IPS-18a (cell line): Measurements from ENCODE around the gene RABEP1.
"Not testable (repeated sequence)": the region's sequence is repeated elsewhere in the genome, so short reads cannot be mapped to it uniquely, and the experiment has no call there.

Source experiments
- H3K27ac ChIP-seq: one replicate; pipeline ENCODE4 v1.5.1; 2013; ENCODE audit warnings: low read length
- H3K27me3 ChIP-seq: one replicate; pipeline ENCODE4 v1.6.1; 2013; ENCODE audit warnings: mild to moderate bottlenecking, low read length; ENCODE audit not compliant: control insufficient read depth, insufficient read depth
- H3K36me3 ChIP-seq: one replicate; pipeline ENCODE4 v1.6.1; 2013; ENCODE audit warnings: low read depth, low read length; ENCODE audit not compliant: control insufficient read depth
- H3K4me1 ChIP-seq: one replicate; pipeline ENCODE4 v1.6.1; 2013; ENCODE audit warnings: low read depth, low read length; ENCODE audit not compliant: control insufficient read depth
- H3K4me3 ChIP-seq: one replicate; pipeline ENCODE4 v1.5.1; 2013; ENCODE audit warnings: low read length
- H3K9ac ChIP-seq: one replicate; pipeline ENCODE4 v1.6.1; 2013; ENCODE audit warnings: mild to moderate bottlenecking, low read length, moderate library complexity
- H3K9me3 ChIP-seq: one replicate; pipeline ENCODE4 v1.6.1; 2013; ENCODE audit warnings: low read depth, low read length; ENCODE audit not compliant: control insufficient read depth

RABEP1 gene

DNA sequence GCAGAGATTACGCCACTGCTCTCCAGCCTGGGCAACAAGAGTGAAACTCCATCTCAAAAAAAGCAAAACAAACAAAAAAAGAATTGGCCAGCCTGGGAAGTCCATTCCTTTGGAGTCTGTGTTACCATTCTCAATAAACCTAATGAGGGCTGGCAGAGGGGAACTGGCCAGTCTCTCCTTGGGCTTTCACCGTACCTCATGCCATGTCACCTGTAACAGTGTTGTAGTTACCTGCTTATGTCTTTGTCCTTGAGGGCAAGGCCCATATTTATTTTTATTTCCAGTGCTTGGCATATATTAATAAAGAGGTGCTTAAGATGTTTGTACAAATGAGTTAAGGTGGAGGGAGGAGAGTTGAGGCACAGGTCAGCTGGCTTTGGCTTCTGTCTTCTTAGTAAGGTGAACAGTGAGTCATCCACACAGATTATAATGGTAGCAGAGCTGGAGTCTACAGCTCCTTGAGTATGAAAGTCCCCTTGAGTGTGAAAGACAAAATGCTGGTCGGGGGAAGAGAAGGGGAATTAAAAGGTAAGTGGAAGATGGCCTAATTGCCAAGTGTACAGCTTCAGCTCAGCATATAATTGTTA lies 148.4 kb downstream of the RABEP1 start:
- Histone ChIP-seq H3K27ac (no peak overlapping the region), H3K4me1 (no peaks in the 10 kb centered on the region), H3K9ac (no peak overlapping the region), H3K4me3 (no peak overlapping the region), H3K36me3 (peaks cover 89% of the 10 kb centered on the region), H3K9me3 (no peaks in the 10 kb centered on the region), H3K27me3 (no peaks in the 10 kb centered on the region)

DNA sequence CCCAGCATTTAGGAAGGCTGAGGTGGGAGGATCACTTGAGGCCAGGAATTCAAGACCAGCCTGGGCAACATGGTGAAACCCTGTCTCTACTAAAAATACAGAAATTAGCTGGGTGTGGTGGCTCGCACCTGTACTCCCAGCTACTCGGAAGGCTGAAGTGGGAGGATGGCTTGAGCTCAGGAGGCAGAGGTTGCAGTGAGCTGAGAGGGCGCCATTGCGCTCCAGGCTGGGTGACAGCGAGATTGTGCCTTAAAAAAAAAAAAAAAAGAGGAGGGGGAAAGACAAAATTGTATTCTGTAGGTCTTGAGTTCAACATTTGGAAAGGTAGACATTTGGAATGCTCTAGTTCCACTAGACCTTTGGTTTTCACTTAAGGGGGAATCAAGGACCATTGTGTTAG lies 149.2 kb downstream of the RABEP1 start:
- not testable (repeated sequence) for H3K27me3 ChIP-seq, H3K9me3 ChIP-seq, H3K27ac ChIP-seq, H3K4me1 ChIP-seq, H3K9ac ChIP-seq, H3K4me3 ChIP-seq
- H3K36me3 ChIP-seq: peaks cover 87% of the 10 kb centered on the region

DNA sequence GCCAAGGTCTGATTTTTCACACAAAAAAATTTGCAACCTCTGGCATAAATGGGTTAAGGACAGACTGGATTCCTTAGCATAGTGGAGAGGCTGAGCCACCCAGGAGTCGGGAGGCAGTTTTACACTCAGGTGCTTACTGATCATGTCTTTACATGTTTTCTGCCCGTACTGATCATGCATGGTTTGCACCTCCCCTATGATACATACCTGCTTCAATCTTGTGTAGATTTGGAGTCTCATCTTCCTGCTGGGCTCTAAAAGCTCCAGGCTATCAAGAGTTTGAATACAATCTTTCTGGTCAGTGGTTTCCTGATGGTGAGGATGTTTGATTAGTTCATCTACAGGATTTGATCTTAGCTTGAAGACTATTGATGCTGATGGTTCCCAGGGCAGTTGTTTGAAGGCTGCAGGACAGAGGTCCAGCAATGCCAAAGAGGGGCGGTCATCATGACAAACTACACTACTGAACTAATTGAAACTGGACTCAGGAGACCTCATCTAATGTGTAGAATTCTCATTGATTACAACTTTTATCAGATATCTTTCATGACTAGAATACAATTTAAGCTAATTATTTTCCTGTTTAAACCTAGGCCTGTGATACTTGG lies 150.0 kb downstream of the RABEP1 start:
- Histone ChIP-seq H3K27ac (no peak overlapping the region), H3K4me3 (no peak overlapping the region), H3K4me1 (no peaks in the 10 kb centered on the region), H3K9me3 (no peaks in the 10 kb centered on the region), H3K36me3 (peaks cover 87% of the 10 kb centered on the region), H3K9ac (no peak overlapping the region), H3K27me3 (no peaks in the 10 kb centered on the region)

DNA sequence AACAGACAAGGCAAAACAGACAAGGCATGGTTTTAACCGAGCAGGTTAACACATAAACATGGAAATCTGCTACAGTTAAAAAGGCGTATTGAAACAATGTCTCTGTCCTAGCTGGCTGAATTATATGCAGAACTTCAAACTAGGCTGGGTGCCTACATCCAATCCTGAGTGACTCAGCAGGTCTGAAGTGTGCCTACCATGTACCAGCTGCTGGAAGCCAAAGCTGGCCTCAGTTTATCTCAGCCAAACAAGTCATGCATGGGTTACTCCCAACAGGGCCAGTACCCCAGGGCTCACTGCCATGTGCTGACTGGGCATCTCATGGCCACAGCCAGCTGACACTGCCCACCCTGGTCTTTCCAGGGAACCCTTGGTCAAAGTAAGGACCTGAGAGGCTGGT lies 152.9 kb downstream of the RABEP1 start:
- no peaks in the 10 kb centered on the region for H3K9me3 ChIP-seq
- H3K27ac ChIP-seq: no peak overlapping the region
- no peak overlapping the region for H3K4me3 ChIP-seq
- H3K36me3 ChIP-seq: peaks cover 69% of the 10 kb centered on the region
- H3K9ac ChIP-seq: no peak overlapping the region
- H3K27me3 ChIP-seq: no peaks in the 10 kb centered on the region
- peaks cover 6% of the 10 kb centered on the region for H3K4me1 ChIP-seq
